ENCODE measurements around the gene ATG4D.
"Not testable (repeated sequence)": the region's sequence is repeated elsewhere in the genome, so short reads cannot be mapped to it uniquely, and the experiment has no call there.

ATG4D gene

DNA sequence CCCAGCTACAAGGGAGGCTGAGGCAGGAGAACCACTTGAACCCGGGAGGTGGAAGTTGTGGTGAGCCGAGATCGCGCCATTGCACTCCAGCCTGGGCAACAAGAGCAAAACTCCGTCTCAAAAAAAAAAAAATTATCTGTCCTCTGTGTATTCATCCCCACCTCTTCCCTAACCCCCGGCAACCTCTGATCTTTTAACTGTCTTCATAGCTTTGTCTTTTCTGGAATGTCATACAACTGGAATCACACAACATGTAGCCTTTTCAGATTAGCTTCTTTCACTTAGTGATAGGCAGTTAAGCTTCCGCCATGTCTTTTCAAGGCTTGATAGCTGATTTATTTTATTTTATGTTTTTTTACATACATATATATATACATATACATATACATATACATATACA lies 18.1 kb upstream of the ATG4D start:
- Mint-ChIP-seq H3K27me3 (no peaks in the 10 kb centered on the region), H3K9me3 (no peaks in the 10 kb centered on the region), H3K36me3 (ENCODE audit: insufficient read depth) (peaks cover 7% of the 10 kb centered on the region), H3K4me3 (no peak overlapping the region), H3K4me1 (peaks cover 14% of the 10 kb centered on the region), H3K27ac (ENCODE audit: low read depth) (no peak overlapping the region)
- no peak for DNase-seq (ENCODE audit: low spot score in 2 of 2)
- no peak for ATAC-seq (replicated peaks; ENCODE audit: extremely low read depth, poor library complexity, severe bottlenecking)

DNA sequence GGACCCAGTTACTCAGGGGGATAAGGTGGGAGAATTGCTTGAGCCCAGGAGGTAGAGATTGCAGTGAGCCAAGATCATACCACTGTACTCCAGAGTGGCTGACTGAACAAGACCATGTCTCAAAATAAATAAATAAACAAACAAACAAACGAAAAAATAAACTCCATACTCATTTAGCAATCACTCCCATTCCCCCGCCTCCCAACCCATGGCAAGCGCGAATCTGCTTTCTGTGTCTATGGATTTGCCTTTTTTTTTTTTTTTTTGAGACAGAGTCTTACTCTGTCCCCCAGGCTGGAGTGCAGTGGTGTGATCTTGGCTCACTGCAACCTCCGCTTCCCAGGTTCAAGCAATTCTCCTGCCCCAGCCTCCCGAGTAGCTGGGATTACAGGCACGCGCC lies 16.8 kb upstream of the ATG4D start:
- not testable (repeated sequence) for H3K27ac Mint-ChIP-seq (ENCODE audit: low read depth); H3K27me3 Mint-ChIP-seq; DNase-seq (ENCODE audit: low spot score in 2 of 2); H3K9me3 Mint-ChIP-seq; H3K4me3 Mint-ChIP-seq; ATAC-seq (replicated peaks; ENCODE audit: extremely low read depth, poor library complexity, severe bottlenecking); H3K36me3 Mint-ChIP-seq (ENCODE audit: insufficient read depth)
- peaks cover 14% of the 10 kb centered on the region for H3K4me1 Mint-ChIP-seq

DNA sequence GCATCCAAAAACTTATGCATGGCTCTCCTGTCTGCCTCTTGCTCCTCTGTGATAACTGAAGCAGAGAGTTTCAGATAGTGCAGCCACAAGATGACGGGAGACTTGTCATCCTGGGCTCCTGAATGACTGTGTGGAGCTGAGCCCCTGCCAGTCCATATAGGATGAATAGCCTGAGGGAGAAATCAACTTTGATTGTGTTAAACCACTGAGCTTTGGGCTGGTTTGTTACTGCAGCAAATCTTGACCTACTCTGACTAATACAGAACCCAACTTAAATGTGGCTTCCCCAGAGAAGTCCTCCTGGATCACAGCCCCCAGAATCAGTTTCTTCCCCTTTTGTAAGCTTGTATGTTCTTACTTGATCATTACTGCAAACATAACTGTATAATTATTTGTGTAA lies 11.2 kb upstream of the ATG4D start:
- DNase-seq (ENCODE audit: low spot score in 2 of 2) (no peak), ATAC-seq (replicated peaks; ENCODE audit: extremely low read depth, poor library complexity, severe bottlenecking) (no peak)
- H3K9me3 Mint-ChIP-seq, result no peaks in the 10 kb centered on the region
- H3K4me1 Mint-ChIP-seq, result no peaks in the 10 kb centered on the region
- H3K4me3 Mint-ChIP-seq, result no peak overlapping the region
- peaks cover 1% of the 10 kb centered on the region for H3K36me3 Mint-ChIP-seq (ENCODE audit: insufficient read depth)
- H3K27ac Mint-ChIP-seq (ENCODE audit: low read depth), result no peak overlapping the region
- no peaks in the 10 kb centered on the region for H3K27me3 Mint-ChIP-seq

DNA sequence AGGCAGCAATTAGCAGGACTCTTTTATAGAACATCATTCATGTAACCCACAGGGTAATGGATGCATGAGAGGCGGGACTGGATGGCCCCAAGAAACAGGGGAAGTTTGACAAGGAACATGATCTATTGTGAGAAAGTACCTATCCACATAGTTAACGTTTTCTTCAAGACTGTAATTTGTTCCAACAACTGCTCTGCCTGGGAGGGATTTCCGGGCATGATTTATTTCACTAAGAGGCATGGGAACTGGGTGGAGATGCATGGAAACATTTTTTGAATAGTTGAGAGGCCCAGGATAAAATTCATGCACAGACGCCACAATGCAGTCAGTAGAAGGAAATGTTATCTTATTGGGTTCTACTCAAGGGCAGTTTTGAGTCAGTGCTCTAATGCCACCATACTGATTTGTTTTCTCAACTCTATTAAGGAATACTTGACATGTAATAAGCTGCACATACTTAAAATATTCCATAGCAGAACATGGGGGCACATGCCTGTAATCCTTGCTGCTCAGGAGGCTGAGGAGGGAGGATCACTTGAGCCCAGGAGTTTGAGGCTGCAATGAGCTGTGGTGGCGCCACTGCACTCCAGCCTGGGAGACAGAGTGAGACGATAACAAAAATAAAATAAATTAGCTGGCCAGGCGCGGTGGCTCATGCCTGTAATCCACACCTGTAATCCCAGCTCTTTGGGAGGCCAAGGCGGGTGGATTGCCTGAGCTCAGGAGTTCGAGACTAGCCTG lies 9.9 kb upstream of the ATG4D start:
- no peak overlapping the region for H3K4me3 Mint-ChIP-seq
- no peaks in the 10 kb centered on the region for H3K27me3 Mint-ChIP-seq
- H3K36me3 Mint-ChIP-seq (ENCODE audit: insufficient read depth), result no peaks in the 10 kb centered on the region
- no peak overlapping the region for H3K27ac Mint-ChIP-seq (ENCODE audit: low read depth)
- no peaks in the 10 kb centered on the region for H3K9me3 Mint-ChIP-seq
- no peaks in the 10 kb centered on the region for H3K4me1 Mint-ChIP-seq
- DNase-seq (ENCODE audit: low spot score in 2 of 2) (no peak), ATAC-seq (replicated peaks; ENCODE audit: extremely low read depth, poor library complexity, severe bottlenecking) (no peak)

DNA sequence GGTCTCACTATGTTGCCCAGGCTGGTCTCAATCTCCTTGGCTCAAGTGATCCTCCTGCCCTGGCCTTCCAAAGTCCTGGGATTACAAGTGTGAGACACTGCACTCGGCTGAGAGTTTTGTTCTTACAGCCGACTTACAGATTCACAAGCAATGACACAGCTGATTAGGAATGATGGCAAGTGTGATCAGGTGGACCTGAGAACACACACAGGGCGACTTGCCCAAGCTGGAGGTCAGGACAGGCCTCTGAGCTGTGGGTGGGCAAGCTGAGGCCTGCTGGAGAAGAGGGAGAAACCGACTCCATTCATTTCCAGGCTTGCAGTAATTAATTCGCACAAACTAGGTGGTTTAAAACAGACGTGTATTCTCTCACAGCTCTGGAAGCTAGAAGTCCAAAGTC lies 8.1 kb upstream of the ATG4D start:
- H3K4me3 Mint-ChIP-seq, result no peak overlapping the region
- no peaks in the 10 kb centered on the region for H3K9me3 Mint-ChIP-seq
- no peak for ATAC-seq (replicated peaks; ENCODE audit: extremely low read depth, poor library complexity, severe bottlenecking)
- DNase-seq (ENCODE audit: low spot score in 2 of 2), result no peak
- H3K4me1 Mint-ChIP-seq, result no peaks in the 10 kb centered on the region
- H3K27me3 Mint-ChIP-seq, result peaks cover 9% of the 10 kb centered on the region
- no peaks in the 10 kb centered on the region for H3K36me3 Mint-ChIP-seq (ENCODE audit: insufficient read depth)
- no peak overlapping the region for H3K27ac Mint-ChIP-seq (ENCODE audit: low read depth)

DNA sequence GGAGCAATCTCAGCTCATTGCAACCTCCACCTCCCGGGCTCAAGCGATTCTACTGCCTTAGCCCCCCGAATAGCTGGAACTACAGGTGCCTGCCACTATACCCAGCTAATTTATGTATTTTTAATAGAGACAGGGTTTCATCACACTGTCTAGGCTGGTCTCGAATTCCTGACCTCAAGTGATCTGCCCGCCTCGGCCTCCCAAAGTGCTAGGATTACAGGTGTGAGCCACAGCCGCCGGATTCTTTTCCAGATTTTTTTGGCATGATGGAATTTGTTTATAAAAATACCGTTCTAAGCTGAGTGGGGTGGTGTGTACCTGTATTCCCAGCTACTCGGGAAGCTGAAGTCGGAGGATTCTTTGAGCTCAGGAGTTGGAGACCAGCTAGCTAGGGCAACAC lies 6.0 kb upstream of the ATG4D start:
- H3K27ac Mint-ChIP-seq (ENCODE audit: low read depth), result no peak overlapping the region
- no peaks in the 10 kb centered on the region for H3K4me1 Mint-ChIP-seq
- ATAC-seq (replicated peaks; ENCODE audit: extremely low read depth, poor library complexity, severe bottlenecking) (no peak), DNase-seq (ENCODE audit: low spot score in 2 of 2) (no peak)
- peaks cover 11% of the 10 kb centered on the region for H3K27me3 Mint-ChIP-seq
- no peaks in the 10 kb centered on the region for H3K9me3 Mint-ChIP-seq
- no peaks in the 10 kb centered on the region for H3K36me3 Mint-ChIP-seq (ENCODE audit: insufficient read depth)
- no peak overlapping the region for H3K4me3 Mint-ChIP-seq

DNA sequence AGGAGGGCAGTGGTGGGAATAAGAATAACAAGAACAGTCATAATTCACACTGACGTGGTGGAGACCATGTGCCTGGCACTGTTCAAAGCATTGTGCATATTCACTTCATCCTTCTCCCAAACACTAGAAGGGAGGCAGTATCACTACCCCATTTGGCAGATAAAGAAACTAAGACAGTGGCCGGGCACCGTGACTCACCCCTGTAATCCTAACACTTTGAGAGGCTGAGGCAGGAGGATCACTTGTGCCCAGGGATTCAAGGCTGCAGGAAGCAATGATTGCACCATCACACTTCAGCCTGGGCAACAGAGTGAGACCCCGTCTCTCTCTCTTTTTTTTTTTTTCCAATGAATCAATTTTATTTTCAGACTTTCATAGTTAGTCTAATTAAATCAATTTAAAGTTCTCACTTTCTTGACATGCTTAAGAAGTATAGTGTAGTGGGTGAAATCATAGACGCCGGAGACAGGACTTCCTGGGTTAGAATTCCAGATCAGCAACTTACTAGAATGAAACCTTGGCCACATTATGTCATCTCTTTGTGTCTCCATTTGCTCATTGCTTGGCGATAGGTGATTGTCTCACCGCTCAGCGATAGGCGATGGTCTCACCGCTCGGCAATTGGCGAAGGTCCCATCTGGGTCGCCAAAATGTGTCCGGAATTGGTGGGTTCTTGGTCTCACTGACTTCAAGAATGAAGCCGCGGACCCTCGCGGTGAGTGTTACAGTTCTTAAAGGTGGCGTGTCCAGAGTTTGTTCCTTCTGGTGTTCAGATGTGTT lies 5.3 kb upstream of the ATG4D start:
- ATAC-seq (replicated peaks; ENCODE audit: extremely low read depth, poor library complexity, severe bottlenecking) (no peak), DNase-seq (ENCODE audit: low spot score in 2 of 2) (no peak)
- H3K4me3 Mint-ChIP-seq, result no peak overlapping the region
- H3K9me3 Mint-ChIP-seq, result no peaks in the 10 kb centered on the region
- no peaks in the 10 kb centered on the region for H3K4me1 Mint-ChIP-seq
- H3K27ac Mint-ChIP-seq (ENCODE audit: low read depth), result no peak overlapping the region
- peaks cover under 1% of the 10 kb centered on the region for H3K36me3 Mint-ChIP-seq (ENCODE audit: insufficient read depth)
- H3K27me3 Mint-ChIP-seq, result peaks cover 11% of the 10 kb centered on the region

DNA sequence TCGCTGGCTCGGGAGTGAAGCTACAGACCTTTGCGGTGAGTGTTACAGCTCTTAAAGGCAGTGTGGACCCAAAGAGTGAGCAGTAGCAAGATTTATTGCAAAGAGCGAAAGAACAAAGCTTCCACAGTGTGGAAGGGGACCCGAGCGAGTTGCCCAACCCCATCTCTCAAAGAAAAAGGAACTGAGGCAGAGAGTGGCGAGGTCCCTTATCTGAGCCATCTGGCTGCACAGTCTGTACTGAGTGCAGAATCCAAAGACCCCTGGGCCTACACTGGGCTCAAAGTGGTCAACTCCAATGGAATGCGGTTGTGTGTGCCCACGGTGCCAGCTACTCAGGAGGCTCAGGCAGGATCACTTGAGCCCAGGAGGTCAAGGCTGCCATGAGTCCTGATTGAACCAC lies 4.7 kb upstream of the ATG4D start:
- not testable (repeated sequence) for H3K27ac Mint-ChIP-seq (ENCODE audit: low read depth); ATAC-seq (replicated peaks; ENCODE audit: extremely low read depth, poor library complexity, severe bottlenecking); H3K9me3 Mint-ChIP-seq; DNase-seq (ENCODE audit: low spot score in 2 of 2); H3K36me3 Mint-ChIP-seq (ENCODE audit: insufficient read depth); H3K4me3 Mint-ChIP-seq; H3K4me1 Mint-ChIP-seq
- H3K27me3 Mint-ChIP-seq, result peaks cover 11% of the 10 kb centered on the region

DNA sequence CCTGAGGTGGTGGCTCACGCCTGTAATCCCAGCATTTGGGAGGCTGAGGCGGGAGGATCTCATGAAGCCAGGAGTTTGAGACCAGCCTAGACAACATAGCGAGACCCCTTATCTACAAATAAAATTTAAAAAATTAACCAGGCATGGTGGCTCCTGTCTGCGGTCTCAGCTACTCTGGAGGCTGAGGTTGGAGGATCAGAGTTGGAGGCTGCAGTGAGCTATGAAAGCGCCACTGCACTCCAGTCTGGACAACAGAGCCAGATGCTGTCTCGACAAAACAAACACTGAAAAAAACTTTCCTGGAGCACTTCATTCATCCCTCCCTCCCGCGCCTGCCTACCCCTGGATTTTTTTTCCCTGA lies 665 bp upstream of the ATG4D start:
- H3K4me3 Mint-ChIP-seq, result peak overlapping the region; percentile 73
- no peak overlapping the region for H3K27ac Mint-ChIP-seq (ENCODE audit: low read depth)

DNA sequence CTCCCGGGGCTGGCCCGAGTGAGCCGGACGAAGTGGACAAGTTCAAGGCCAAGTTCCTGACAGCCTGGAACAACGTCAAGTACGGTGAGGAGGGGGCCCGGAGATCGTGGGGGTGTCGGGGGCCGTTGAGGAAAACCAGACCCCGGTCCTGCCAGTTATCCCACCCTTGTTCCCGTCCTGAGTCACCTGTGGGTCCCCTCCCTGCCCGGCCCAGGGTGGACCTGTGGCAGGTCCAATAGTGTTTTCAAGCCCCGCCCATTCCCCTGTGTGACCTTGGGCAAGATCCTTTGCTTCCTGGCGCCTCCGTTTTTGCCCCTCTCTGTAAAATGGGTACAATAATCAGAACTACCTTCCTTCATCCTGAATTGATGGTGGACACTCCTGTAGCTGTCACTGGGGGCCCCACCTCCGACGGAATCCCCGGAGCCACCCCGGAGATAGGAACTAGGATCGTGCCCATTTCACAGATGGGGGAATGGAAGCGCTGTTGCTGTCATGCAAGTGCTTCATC lies 593 bp downstream of the ATG4D start:
- DNase-seq (ENCODE audit: low spot score in 2 of 2), result no peak

More for the DNA sequence above, 665 bp upstream of the ATG4D start:
- ATAC-seq (replicated peaks; ENCODE audit: extremely low read depth, poor library complexity, severe bottlenecking) (no peak), DNase-seq (ENCODE audit: low spot score in 2 of 2) (no peak)
- peaks cover 8% of the 10 kb centered on the region for H3K4me1 Mint-ChIP-seq
- H3K27me3 Mint-ChIP-seq, result peaks cover 11% of the 10 kb centered on the region
- H3K9me3 Mint-ChIP-seq, result no peaks in the 10 kb centered on the region
- peaks cover 20% of the 10 kb centered on the region for H3K36me3 Mint-ChIP-seq (ENCODE audit: insufficient read depth)

DNA sequence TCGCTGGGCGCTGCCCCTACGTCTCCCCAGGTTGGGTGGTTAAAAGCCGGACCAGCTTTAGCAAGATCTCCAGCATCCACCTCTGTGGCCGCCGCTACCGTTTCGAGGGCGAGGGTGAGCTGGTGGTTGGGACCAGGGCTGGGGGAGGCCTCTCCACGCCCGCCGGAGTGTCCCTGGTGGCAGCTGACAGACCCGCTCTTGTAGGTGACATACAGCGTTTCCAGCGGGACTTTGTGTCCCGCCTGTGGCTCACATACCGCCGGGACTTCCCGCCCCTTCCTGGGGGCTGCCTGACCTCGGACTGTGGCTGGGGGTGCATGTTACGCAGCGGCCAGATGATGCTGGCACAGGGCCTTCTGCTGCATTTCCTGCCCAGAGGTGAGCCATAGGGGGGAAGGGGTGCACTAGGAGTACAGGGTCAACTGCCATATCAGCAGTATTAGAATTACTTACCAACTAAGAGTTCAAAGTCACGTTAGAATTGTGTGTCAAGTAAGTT lies 1.1 kb downstream of the ATG4D start:
- ATAC-seq (replicated peaks; ENCODE audit: extremely low read depth, poor library complexity, severe bottlenecking) (no peak), DNase-seq (ENCODE audit: low spot score in 2 of 2) (no peak)
- H3K4me1 Mint-ChIP-seq, result peaks cover 8% of the 10 kb centered on the region
- H3K36me3 Mint-ChIP-seq (ENCODE audit: insufficient read depth), result peaks cover 38% of the 10 kb centered on the region
- peaks cover 10% of the 10 kb centered on the region for H3K27me3 Mint-ChIP-seq
- peak overlapping the region; percentile 90 for H3K4me3 Mint-ChIP-seq
- no peaks in the 10 kb centered on the region for H3K9me3 Mint-ChIP-seq
- H3K27ac Mint-ChIP-seq (ENCODE audit: low read depth), result peak overlapping the region; percentile 89

More for the DNA sequence above, 593 bp downstream of the ATG4D start:
- peaks cover 33% of the 10 kb centered on the region for H3K36me3 Mint-ChIP-seq (ENCODE audit: insufficient read depth)
- peak overlapping the region; percentile 90 for H3K4me3 Mint-ChIP-seq
- H3K27ac Mint-ChIP-seq (ENCODE audit: low read depth), result peak overlapping the region; percentile 89
- peak; percentile 5 for ATAC-seq (replicated peaks; ENCODE audit: extremely low read depth, poor library complexity, severe bottlenecking)
- H3K27me3 Mint-ChIP-seq, result peaks cover 11% of the 10 kb centered on the region
- peaks cover 8% of the 10 kb centered on the region for H3K4me1 Mint-ChIP-seq
- no peaks in the 10 kb centered on the region for H3K9me3 Mint-ChIP-seq

DNA sequence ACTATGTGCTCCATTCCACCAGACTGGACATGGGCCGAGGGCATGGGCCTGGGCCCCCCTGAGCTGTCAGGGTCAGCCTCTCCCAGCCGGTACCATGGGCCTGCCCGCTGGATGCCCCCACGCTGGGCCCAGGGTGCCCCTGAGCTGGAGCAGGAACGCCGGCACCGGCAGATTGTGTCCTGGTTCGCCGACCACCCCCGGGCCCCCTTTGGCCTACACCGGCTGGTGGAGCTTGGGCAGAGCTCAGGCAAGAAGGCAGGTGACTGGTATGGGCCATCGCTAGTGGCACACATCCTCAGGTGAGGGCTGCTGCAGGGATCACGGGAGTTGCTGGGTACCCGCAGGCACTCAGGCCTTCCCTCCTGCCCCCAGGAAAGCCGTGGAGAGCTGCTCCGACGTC lies 3.1 kb downstream of the ATG4D start:
- Mint-ChIP-seq H3K4me1 (peaks cover 8% of the 10 kb centered on the region), H3K9me3 (no peaks in the 10 kb centered on the region), H3K36me3 (ENCODE audit: insufficient read depth) (peaks cover 49% of the 10 kb centered on the region), H3K27ac (ENCODE audit: low read depth) (peak overlapping the region; percentile 82), H3K27me3 (no peaks in the 10 kb centered on the region), H3K4me3 (no peak overlapping the region)
- ATAC-seq (replicated peaks; ENCODE audit: extremely low read depth, poor library complexity, severe bottlenecking) (no peak), DNase-seq (ENCODE audit: low spot score in 2 of 2) (no peak)
